ENCODE data around the gene FGD5. TPM values are rescaled to one million over a fixed set of nuclear protein-coding genes. Genes with fewer than 3 reads are reported as not detected.

FGD5 gene
- total and polyA plus RNA-seq, 2 donors (not counting 1 experiment from before 2014, with no cell fraction given), result 0.03 to 0.50 TPM

GRCh38 chr3:14819671-14820070, 909 bp downstream of the FGD5 start:
- TF ChIP-seq EZH2 (IDR thresholded peaks at IDR 0.05; ENCODE audit: low read length, missing control alignments), result no peak
- no peak for TF ChIP-seq CTCF (conservative IDR thresholded peaks at IDR 0.05 in 1 of 2, IDR thresholded peaks at IDR 0.05 in 1 of 2; ENCODE audit: low read depth in 1 of 2, low read length in 2 of 2)
- Histone ChIP-seq H3K27me3 (ENCODE audit: control insufficient read depth, insufficient read depth, low read length) (no peaks in the 10 kb centered on the region), H3K27ac (ENCODE audit: insufficient read depth, low read length) (no peak overlapping the region), H2AFZ (ENCODE audit: low read length) (no peak overlapping the region), H3K79me2 (ENCODE audit: control insufficient read depth, insufficient read depth, low read length) (no peaks in the 10 kb centered on the region), H3K4me2 (ENCODE audit: extremely low read depth, insufficient read depth, low read length) (no peak overlapping the region), H4K20me1 (ENCODE audit: control insufficient read depth, extremely low read depth, insufficient read depth, low read length) (no peaks in the 10 kb centered on the region), H3K4me1 (ENCODE audit: control insufficient read depth, extremely low read depth, insufficient read depth, low read length) (no peaks in the 10 kb centered on the region), H3K9ac (ENCODE audit: insufficient read depth, low read length) (no peak overlapping the region), H3K9me3 (ENCODE audit: control insufficient read depth, insufficient read depth, low read depth, low read length) (no peaks in the 10 kb centered on the region), H3K4me3 (replicated peaks in 1 of 4; ENCODE audit: control extremely low read depth in 1 of 4, insufficient read depth in 1 of 4, low read depth in 3 of 4, low read length in 4 of 4) (no peak overlapping the region), H3K36me3 (ENCODE audit: control insufficient read depth, insufficient read depth, low read length) (no peaks in the 10 kb centered on the region)
- no peak for DNase-seq (ENCODE audit: low read depth in 2 of 2)

- H3K4me3 ChIP-seq (replicated peaks in 1 of 4; ENCODE audit: control extremely low read depth in 1 of 4, insufficient read depth in 1 of 4, low read depth in 3 of 4, low read length in 4 of 4), result no peak overlapping the region
- H3K79me2 ChIP-seq (ENCODE audit: control insufficient read depth, insufficient read depth, low read length), result no peaks in the 10 kb centered on the region
- TF ChIP-seq EZH2 (IDR thresholded peaks at IDR 0.05; ENCODE audit: low read length, missing control alignments) (no peak), CTCF (conservative IDR thresholded peaks at IDR 0.05 in 1 of 2, IDR thresholded peaks at IDR 0.05 in 1 of 2; ENCODE audit: low read depth in 1 of 2, low read length in 2 of 2) (no peak)
- H3K4me1 ChIP-seq (ENCODE audit: control insufficient read depth, extremely low read depth, insufficient read depth, low read length), result no peaks in the 10 kb centered on the region
- no peak overlapping the region for H3K4me2 ChIP-seq (ENCODE audit: extremely low read depth, insufficient read depth, low read length)
- no peak overlapping the region for H3K9ac ChIP-seq (ENCODE audit: insufficient read depth, low read length)
- no peak overlapping the region for H2AFZ ChIP-seq (ENCODE audit: low read length)
- H3K27ac ChIP-seq (ENCODE audit: insufficient read depth, low read length), result no peak overlapping the region
- no peaks in the 10 kb centered on the region for H3K36me3 ChIP-seq (ENCODE audit: control insufficient read depth, insufficient read depth, low read length)
- no peaks in the 10 kb centered on the region for H3K9me3 ChIP-seq (ENCODE audit: control insufficient read depth, insufficient read depth, low read depth, low read length)
- DNase-seq (ENCODE audit: low read depth in 2 of 2), result no peak
- H4K20me1 ChIP-seq (ENCODE audit: control insufficient read depth, extremely low read depth, insufficient read depth, low read length), result no peaks in the 10 kb centered on the region
- H3K27me3 ChIP-seq (ENCODE audit: control insufficient read depth, insufficient read depth, low read length), result no peaks in the 10 kb centered on the region
These were observed 1.4 kb downstream of the FGD5 start for GRCh38 chr3:14820156-14820555.

GRCh38 chr3:14821151-14821550, 2.4 kb downstream of the FGD5 start:
- Histone ChIP-seq H3K27me3 (ENCODE audit: control insufficient read depth, insufficient read depth, low read length) (no peaks in the 10 kb centered on the region), H3K36me3 (ENCODE audit: control insufficient read depth, insufficient read depth, low read length) (no peaks in the 10 kb centered on the region), H3K4me3 (replicated peaks in 1 of 4; ENCODE audit: control extremely low read depth in 1 of 4, insufficient read depth in 1 of 4, low read depth in 3 of 4, low read length in 4 of 4) (no peak overlapping the region), H3K9ac (ENCODE audit: insufficient read depth, low read length) (no peak overlapping the region), H3K4me1 (ENCODE audit: control insufficient read depth, extremely low read depth, insufficient read depth, low read length) (no peaks in the 10 kb centered on the region), H3K79me2 (ENCODE audit: control insufficient read depth, insufficient read depth, low read length) (no peaks in the 10 kb centered on the region), H4K20me1 (ENCODE audit: control insufficient read depth, extremely low read depth, insufficient read depth, low read length) (no peaks in the 10 kb centered on the region), H3K27ac (ENCODE audit: insufficient read depth, low read length) (no peak overlapping the region), H3K4me2 (ENCODE audit: extremely low read depth, insufficient read depth, low read length) (no peak overlapping the region), H3K9me3 (ENCODE audit: control insufficient read depth, insufficient read depth, low read depth, low read length) (no peaks in the 10 kb centered on the region), H2AFZ (ENCODE audit: low read length) (no peak overlapping the region)
- DNase-seq (ENCODE audit: low read depth in 2 of 2), result no peak
- TF ChIP-seq EZH2 (IDR thresholded peaks at IDR 0.05; ENCODE audit: low read length, missing control alignments) (no peak), CTCF (conservative IDR thresholded peaks at IDR 0.05 in 1 of 2, IDR thresholded peaks at IDR 0.05 in 1 of 2; ENCODE audit: low read depth in 1 of 2, low read length in 2 of 2) (no peak)
